ENCODE data around the gene DTX3. TPM values are rescaled to one million over a fixed set of nuclear protein-coding genes. Genes with fewer than 3 reads are reported as not detected.

The DTX3 gene
- total RNA-seq, 1 experiment from 2014 or later, result 0.37 TPM

GRCh38 chr12:57625261-57626032, 20.8 kb downstream of the DTX3 start:
- Histone ChIP-seq H3K4me3 (replicated peaks in 1 of 2; ENCODE audit: low read depth in 1 of 2, low read length in 2 of 2) (no peak overlapping the region), H3K36me3 (ENCODE audit: control insufficient read depth in 1 of 2, insufficient read depth in 2 of 2, low read length in 2 of 2) (peaks cover 0 to 14% of the 10 kb centered on the region in 2 experiments; a peak in 2 of 4 replicates), H3K9ac (ENCODE audit: low read length) (no peak overlapping the region), H2AFZ (ENCODE audit: low read depth, low read length, poor library complexity, severe bottlenecking) (no peak overlapping the region), H3K4me2 (ENCODE audit: low read length) (no peak overlapping the region), H3K27me3 (ENCODE audit: insufficient read depth, low read length) (peaks cover 4% of the 10 kb centered on the region; the same call in 1 of the 2 replicates), H3K79me2 (ENCODE audit: insufficient read depth, low read length) (no peaks in the 10 kb centered on the region), H3K27ac (ENCODE audit: low read depth, low read length) (no peak overlapping the region), H3K9me3 (ENCODE audit: control insufficient read depth in 1 of 2, insufficient read depth in 1 of 2, low read depth in 1 of 2, low read length in 2 of 2) (no peaks in the 10 kb centered on the region), H3K4me1 (ENCODE audit: control insufficient read depth in 1 of 2, insufficient read depth in 2 of 2, low read length in 2 of 2) (no peaks in the 10 kb centered on the region), H4K20me1 (ENCODE audit: insufficient read depth) (no peaks in the 10 kb centered on the region), H3K9me2 (ENCODE audit: insufficient read depth) (no peaks in the 10 kb centered on the region)
- BruUV-seq (replicated peaks), result no TSS peak
- DNase-seq (ENCODE audit: low read depth, low spot score), result no peak
- ChIA-PET CTCF (no interaction called here), RAD21 (ENCODE audit: low non-redundant PET in 1 of 2, low total read pairs in 2 of 2, uncharacterized antibody in 2 of 2, unreplicated experiment in 2 of 2) (no interaction called here), POLR2A (no interaction called here)
- TF ChIP-seq POLR2AphosphoS5 (IDR thresholded peaks at IDR 0.05; ENCODE audit: low read depth, low read length), result no peak
- intact Hi-C loops (cut with micrococcal nuclease), result no loop called here
- ATAC-seq, result no peak

GRCh38 chr12:57626111-57626920, 21.7 kb downstream of the DTX3 start:
- peaks cover 4% of the 10 kb centered on the region; the same call in 1 of the 2 replicates for H3K27me3 ChIP-seq (ENCODE audit: insufficient read depth, low read length)
- H3K9ac ChIP-seq (ENCODE audit: low read length), result no peak overlapping the region
- POLR2A ChIA-PET, result no interaction called here
- H3K4me2 ChIP-seq (ENCODE audit: low read length), result no peak overlapping the region
- H3K79me2 ChIP-seq (ENCODE audit: insufficient read depth, low read length), result peaks cover 2% of the 10 kb centered on the region
- BruUV-seq (replicated peaks), result no TSS peak
- no peak overlapping the region for H2AFZ ChIP-seq (ENCODE audit: low read depth, low read length, poor library complexity, severe bottlenecking)
- no peaks in the 10 kb centered on the region for H3K9me3 ChIP-seq (ENCODE audit: control insufficient read depth in 1 of 2, insufficient read depth in 1 of 2, low read depth in 1 of 2, low read length in 2 of 2)
- H3K9me2 ChIP-seq (ENCODE audit: insufficient read depth), result no peaks in the 10 kb centered on the region
- no peak overlapping the region for H3K4me3 ChIP-seq (replicated peaks in 1 of 2; ENCODE audit: low read depth in 1 of 2, low read length in 2 of 2)
- no peaks in the 10 kb centered on the region for H4K20me1 ChIP-seq (ENCODE audit: insufficient read depth)
- intact Hi-C loops (cut with micrococcal nuclease), result no loop called here
- RAD21 ChIA-PET (ENCODE audit: low non-redundant PET in 1 of 2, low total read pairs in 2 of 2, uncharacterized antibody in 2 of 2, unreplicated experiment in 2 of 2), result no interaction called here
- H3K27ac ChIP-seq (ENCODE audit: low read depth, low read length), result no peak overlapping the region
- ATAC-seq (no peak), DNase-seq (ENCODE audit: low read depth, low spot score) (no peak)
- peaks cover 0 to under 1% of the 10 kb centered on the region in 2 experiments; a peak in 2 of 4 replicates for H3K4me1 ChIP-seq (ENCODE audit: control insufficient read depth in 1 of 2, insufficient read depth in 2 of 2, low read length in 2 of 2)
- H3K36me3 ChIP-seq (ENCODE audit: control insufficient read depth in 1 of 2, insufficient read depth in 2 of 2, low read length in 2 of 2), result peaks cover 0 to 14% of the 10 kb centered on the region in 2 experiments; a peak in 2 of 4 replicates
- CTCF ChIA-PET, result no interaction called here
- TF ChIP-seq EZH2 (IDR thresholded peaks at IDR 0.05), result no peak
- TF ChIP-seq RAD21 (IDR thresholded peaks at IDR 0.05; ENCODE audit: low read depth), result no peak
- no peak for TF ChIP-seq SIN3A (IDR thresholded peaks at IDR 0.05; ENCODE audit: low read depth)
- no peak for TF ChIP-seq POLR2AphosphoS5 (IDR thresholded peaks at IDR 0.05; ENCODE audit: low read depth, low read length)
- TF ChIP-seq CEBPB (IDR thresholded peaks at IDR 0.05; ENCODE audit: low read depth), result no peak
- no peak for TF ChIP-seq ZFX (IDR thresholded peaks at IDR 0.05)
- TF ChIP-seq YY1 (IDR thresholded peaks at IDR 0.05; ENCODE audit: extremely low read depth, insufficient replicate concordance, low read depth, low read length), result no peak
- no peak for TF ChIP-seq TCF7L2 (IDR thresholded peaks at IDR 0.05; ENCODE audit: borderline replicate concordance, extremely low read depth, insufficient read depth, insufficient read length)
- no peak for TF ChIP-seq CBX3 (IDR thresholded peaks at IDR 0.05; ENCODE audit: low read depth)
- no peak for TF ChIP-seq ATF3 (IDR thresholded peaks at IDR 0.05)
- TF ChIP-seq POLR2A (IDR thresholded peaks at IDR 0.05; ENCODE audit: borderline replicate concordance, extremely low read depth, insufficient read depth, insufficient read length), result no peak
- TF ChIP-seq MAX (IDR thresholded peaks at IDR 0.05), result no peak
- TF ChIP-seq CTCF (IDR thresholded peaks at IDR 0.05 in 2 of 3, conservative IDR thresholded peaks at IDR 0.05 in 1 of 3; ENCODE audit: borderline replicate concordance in 1 of 3, insufficient read depth in 1 of 3, low read depth in 2 of 3, low read length in 2 of 3), result no peak
- no peak for TF ChIP-seq ELF1 (IDR thresholded peaks at IDR 0.05; ENCODE audit: borderline replicate concordance, low read depth)
- no peak for TF ChIP-seq FOSL1 (IDR thresholded peaks at IDR 0.05; ENCODE audit: low read depth)
- no peak for TF ChIP-seq EGR1 (IDR thresholded peaks at IDR 0.05; ENCODE audit: low read depth)

Data from HCT116 (cell line).